HG02610 (cell line): ENCODE results near the gene FHOD3.
A peak's percentile ranks its signal among the peaks of the same experiment; 100 is the strongest.

Experiments used
- ATAC-seq: cut with Tn5 transposase; IDR thresholded peaks from one replicate; pipeline ENCODE4 v1.9.1; 2021; ENCODE audit warnings: mild to moderate bottlenecking, moderate library complexity; ENCODE audit not compliant: unreplicated experiment

FHOD3 gene

DNA sequence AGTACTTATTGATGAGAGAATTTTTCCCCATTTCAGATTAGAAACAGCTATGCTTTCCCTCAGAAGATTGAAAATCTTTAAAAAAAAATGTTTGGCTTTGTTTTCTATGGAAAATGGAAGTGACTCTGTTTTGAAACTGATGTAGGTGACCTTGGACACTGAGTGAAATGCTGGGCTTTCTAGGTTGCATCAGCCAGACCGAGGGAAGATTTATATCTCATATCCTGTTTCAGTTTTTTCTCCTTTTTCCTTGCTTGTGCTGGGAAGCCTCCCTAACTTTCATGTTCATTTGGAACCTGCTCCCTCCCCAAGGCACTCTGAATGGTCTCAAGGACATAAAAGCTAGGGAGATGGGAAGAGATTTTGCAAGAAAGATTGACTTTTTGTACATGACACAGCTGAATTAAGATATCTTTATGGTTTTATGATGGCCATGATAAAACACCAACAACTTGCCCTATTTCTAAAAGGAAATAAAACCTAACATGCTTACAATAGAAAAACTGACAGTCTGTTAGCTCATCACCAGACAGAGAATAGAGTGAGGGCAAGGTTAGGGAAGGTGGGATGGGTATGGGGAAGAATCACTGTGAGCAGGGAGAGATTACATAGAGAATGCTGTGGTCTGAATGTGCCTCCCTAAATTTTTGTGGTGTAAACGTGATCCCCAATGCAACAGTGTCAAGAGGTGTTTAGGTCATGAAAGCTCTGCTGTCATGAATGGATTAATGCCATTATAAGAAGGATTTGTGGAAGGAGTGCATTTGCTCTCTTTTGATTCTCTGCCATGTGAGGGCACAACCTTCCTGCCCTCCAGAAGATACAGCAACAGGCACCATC, 281.6 kb downstream of the FHOD3 start:
- ATAC-seq: no peak

DNA sequence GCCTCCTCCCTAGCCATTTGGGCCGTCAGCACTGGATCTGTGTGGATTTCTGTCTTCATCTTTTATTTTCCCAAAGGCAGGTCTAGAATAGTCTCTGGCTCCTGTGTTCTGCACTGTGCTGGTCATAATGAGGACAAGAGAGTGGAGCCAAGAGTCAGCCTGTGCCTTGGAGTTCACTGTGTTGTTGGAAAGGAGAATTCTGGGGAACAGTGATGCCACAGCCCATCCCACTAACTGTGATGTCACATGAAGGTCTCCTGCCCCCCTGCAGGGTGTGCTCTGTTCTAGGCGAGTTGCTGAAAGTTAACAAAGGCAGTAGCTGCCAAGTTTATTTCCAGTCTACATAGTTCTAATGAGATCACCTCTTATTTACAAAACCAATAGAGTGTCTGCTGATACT, 282.8 kb downstream of the FHOD3 start:
- ATAC-seq: no peak

DNA sequence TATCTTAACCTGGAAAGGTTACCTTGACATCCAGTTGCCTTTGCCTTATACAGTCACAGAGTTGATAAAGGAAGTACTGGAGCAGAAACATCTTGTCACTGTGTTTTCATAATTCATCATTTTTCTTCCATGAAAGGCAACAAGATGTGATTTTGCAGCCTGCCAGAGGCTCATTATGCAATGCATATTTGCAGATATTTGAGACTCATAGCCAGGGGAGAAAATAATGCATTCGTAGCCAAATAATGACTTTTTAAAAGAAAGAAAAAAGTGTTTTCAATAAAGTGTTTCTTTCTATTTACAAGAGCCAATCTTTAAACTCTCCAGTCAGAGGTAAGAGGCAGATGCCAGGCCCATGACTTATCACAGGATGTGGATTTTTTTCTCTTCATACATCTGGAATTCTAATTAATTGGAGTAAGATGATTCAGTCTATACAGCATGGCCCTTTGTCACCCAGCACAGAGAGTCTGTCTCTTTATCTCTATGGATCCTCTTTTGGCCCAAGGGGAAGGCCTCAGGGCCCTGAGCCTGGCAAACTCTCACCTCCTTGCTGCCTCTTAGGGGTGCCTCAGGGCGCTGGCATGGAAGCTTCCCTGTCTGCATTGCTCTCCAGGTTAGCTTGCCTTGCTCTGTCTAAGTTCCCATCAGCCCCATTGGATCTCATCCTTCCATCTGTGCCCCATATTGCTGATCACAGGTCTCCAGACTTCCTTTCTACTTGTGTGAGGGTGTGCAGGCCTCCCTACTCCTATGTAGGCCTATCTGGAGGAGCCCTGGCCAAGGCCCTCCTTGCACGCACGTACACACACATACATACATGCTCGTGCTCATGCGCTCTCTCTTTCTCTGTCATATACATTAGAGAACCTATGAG, 283.6 kb downstream of the FHOD3 start:
- ATAC-seq: no peak

DNA sequence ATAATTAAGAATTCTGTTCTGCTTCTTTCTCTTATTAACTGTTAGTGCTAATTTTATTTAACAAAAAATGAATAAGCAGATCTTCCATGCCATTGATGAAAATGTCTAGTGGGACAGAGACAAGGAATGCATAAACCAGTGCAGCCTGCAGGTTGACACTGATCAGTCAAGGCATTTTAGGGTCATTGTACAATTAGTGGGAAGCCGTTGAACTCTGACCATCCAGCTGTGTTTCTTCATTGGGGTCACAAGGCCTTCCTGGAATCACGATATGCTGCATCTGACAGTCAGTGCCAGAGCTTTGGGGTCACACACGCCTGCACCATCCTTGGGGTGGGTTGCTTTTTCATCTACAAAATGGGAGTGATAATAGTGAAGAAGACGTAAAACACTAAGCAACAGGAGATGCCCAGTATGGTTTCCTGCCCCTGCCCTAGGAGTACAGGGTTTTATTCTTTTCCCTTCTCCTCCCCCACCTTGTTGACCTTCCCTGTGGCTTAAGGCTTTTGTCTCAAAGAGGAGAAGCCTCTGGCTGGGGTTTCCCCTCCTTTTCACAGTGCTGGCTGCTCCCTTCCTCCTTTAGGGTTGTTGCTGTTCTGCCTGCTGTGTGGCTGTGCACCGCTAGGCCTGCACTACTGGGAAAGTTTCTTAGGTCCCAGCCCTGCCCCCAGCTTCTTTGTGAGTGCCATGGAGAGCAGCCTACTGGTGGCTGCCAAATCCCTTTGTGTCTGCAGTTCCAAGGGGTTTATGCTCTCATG, 285.7 kb downstream of the FHOD3 start:
- ATAC-seq: peak; percentile 77

DNA sequence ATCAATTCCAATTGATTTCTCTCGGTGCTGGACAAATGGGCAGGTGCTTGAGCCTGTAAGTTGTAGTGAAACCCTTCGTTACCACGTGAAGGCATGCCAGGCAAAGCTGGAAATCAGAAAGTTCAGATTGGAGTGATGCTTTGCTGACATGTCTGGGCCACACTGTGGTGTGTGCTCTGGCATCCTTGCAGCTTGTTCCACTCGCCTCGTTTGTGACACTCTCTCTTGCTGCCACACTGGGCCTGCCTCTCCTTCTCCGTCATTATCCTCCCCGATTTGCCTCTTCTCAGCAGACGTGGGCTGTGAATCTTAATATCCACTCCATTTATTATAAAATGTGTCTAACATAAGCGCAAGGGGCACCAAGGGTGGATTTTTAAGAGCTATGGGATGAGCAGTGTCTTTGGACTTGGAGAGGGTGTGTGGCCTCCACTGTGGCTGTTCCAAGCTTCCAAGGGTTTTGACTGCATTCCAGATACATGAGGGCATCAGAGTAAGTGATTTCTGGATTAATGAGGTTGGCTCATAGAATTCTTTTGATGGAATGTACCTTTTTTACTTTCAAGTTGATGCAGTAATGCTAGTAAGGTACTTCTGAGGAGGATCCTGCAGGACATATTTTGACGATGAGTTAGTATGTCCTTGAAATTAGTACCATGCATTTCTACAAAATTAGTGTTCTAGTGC, 292.5 kb downstream of the FHOD3 start:
- ATAC-seq: no peak

DNA sequence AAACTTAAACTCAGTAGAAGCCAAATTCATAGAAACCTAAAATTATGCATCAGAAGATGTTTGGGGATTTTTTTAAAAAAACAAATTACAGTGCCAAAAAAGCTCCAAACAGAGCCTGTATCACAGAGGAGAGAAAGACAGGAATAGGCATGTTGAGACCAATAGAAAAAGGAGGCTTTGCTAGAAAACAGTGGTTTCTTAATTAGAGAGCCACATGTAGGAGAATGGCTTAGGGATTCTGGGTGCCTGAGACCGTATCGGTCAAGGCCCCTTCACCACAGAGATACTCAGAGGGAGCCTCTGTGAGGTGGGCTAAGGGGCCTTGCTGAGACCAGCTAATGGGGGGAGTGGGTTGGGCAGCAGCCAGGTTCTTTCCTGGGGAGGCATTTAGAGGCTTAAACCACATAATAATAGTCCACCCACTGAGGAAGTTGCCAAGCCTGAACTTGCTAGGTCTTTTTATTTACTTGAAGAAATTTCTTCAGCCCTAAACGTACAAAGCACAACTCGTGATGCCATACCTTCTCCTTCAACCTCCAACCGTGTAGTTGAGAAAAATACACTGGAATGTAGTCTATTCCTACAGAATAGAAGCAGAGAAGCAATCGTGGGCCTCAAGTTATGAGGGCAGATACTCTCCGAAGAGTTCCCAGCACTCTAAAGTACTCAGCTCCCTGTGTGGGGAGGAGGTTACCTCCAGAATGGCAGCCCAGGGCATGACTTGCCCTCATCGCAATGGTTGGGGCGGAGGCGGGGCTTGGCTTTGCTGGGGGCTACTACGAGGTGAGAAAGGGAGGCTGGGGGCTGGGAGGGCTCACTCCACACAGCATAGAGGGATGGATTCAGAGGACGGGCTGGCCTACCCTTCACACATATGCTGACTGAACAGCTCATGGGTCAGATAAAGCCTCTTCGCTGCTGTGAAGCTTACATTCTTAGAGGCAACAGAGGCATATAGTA, 293.4 kb downstream of the FHOD3 start:
- ATAC-seq: no peak

DNA sequence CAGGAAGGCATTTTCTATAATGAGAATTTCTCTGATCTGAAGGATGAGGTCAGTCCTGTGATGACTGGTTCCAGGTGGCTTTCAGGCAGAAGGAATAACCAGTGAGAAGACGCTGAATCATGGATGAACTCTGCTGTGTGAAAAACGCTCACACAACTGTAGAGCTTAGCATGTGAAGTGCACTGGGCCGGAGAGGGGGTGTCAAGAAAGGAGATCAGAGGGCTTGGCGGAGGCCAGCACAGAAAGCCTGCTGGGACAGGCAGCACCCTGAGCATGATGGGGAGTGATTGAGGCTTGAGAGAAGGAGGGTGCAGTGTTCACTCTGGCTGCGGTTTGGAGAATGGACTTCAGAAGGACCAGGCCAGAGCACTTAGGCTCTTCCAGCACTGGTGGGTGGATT, 294.8 kb downstream of the FHOD3 start:
- no peak for ATAC-seq

DNA sequence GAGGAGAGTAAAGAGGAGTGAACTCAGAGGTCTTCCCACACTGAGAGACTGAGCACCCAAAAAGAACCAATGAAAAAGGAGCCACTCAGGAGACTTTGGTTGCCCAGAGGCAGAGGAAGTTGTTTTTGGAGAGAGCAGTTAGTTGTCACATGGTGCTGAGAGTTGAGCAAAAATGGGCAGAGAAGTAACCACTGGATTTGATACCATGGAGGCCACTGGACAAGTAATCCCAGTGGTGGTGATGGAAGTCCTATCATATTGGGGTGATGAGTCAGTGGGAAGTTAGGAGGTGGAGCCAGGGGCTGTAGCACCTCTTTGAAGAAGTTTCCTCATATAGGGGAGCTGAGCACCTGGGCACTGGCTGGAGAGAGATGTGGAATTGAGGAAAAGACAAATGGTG, 295.5 kb downstream of the FHOD3 start:
- ATAC-seq: no peak

DNA sequence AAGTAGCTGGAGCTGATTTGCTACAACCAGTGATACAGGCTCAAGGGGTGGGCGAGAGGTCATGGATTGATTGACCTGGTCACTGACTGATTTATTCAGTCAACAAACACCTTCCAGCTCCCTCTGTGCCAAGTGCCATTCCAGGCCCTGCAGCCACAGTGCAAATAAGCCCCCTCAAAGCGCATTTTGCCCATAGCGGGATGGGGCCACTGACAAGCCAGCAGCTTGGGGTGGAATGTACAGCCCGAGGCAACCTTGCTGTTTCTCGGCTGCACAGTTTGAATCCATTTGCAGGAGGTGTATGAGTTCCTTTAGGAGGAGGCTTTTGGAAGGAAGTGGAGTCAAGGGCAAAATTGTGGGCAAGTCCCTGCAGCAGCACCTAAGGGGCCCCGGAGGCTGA, 296.1 kb downstream of the FHOD3 start:
- ATAC-seq: no peak

DNA sequence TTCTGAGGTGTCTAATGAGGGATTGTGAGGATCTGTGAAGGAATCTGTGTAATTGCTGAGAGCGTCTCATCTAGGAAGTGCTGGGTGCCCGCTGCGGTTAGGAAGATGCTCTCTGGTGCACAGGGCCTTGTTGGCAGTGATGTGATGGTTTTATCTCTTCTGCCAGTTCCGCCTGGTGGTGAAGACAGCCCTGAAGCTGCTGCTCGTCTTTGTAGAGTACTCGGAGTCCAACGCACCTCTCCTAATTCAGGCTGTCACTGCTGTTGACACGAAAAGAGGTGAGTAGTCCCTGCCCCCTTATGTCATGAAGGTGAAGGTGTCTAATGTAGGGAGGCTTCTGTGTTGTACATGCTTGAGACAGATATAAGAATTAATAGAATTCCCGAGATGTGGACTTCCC, 297.1 kb downstream of the FHOD3 start:
- no peak for ATAC-seq

DNA sequence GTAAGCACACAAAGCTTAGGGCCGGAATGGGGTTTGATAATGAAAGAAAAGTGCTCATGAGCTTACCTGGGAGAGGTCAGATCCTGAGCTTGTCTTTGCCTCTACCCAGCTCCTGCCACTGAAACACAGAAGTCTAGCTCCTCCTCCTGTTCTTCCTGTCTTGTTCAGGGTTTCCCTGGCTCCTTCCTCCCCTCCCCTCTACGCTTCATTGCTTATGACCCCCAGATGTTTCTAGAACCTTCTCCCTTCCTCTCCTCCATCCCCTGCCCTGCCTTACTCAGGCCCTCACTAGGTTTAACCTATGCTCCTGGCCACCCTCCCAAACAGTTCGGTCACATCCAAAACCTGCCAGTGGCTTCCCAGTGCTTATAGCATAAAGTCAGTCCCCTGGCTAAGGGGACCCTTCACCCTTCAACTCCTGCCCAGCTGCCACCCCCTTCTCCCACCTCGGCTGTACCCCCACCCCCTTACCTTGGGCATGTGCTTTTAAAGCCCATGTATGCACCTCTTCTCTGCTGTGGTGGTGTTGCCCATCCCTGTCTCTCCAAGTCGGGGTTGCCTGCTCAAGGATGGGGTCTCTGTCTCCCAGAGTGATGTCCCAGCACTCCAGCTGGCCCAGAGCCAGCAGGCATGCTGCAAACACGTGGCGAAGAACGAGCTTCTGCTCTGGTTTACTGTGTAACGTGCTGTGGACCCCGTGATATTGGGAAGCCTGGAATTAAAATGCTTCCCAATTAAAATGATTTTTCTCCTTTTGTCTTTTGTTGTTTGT, 297.7 kb downstream of the FHOD3 start:
- no peak for ATAC-seq

DNA sequence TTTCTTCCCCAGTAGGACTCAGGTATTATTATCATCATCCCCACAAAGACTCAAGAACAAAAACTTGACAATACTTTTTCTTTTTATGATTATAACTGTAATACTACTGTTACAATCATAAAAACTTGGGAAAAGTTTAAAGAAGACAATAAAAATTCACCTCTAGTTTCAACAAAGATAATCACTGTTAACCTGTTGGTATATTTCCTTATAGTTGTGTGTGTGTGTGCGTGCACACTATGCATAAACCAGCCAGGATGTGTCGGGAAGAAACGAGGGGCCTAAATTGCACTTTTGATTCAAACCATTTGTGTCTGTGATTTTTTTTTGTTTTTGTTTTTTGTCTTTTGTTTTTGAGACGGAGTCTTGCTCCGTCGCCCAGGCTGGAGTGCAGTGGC, 298.3 kb downstream of the FHOD3 start:
- ATAC-seq: no peak

DNA sequence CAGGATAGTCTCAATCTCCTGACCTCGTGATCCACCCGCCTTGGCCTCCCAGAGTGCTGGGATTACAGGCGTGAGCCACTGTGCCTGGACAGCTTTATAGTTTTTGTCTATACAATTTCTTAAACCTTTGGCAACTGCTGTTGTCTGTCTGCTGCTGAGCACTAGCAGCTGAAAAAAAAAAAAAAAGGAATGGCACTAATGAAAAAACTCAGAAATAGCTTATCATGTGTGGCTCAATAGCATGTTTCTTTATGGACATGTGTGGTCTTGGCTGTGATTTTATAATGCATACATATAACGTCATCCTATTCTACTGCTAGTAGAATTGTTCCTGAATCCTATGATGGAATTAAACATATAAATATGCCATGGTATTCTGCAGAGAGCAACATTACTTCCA, 300.1 kb downstream of the FHOD3 start:
- no peak for ATAC-seq

DNA sequence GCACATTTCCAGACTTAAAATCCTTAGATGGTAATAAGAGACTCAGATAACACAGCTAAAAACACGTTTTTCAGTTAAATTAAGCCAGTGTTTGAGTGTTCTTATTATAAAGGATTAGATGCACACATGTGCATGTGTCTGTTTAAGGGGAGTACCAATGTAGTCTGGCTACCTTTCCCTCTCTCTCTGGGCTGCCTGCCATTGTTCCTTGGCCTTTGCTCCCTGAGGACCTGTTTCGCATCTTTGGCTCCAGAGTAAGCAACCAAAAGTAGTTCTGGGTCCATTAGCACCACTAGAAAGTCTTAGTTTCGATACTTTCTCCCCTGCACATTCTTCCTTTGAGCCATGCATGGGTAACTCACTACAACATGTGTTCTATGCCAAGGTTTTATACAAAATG, 303.0 kb downstream of the FHOD3 start:
- ATAC-seq: no peak

DNA sequence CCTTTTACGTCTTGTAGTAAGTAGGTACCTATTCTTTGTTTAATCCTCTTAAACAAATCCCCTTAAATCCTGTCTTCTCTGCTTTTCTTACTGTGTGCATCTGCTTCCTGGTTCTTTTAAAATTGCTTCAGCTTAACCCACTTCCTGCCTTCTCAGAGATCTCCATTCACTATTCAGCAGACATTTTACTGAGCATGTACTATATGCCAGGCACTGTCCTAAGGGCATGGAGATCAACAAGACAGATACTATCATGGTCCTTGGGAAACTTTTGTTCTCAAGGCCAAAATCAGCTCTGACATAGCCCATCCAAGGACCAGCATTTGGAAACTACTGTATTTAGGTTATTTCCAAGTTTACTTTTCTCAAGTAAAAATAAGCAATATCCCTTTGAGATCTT, 303.8 kb downstream of the FHOD3 start:
- ATAC-seq: no peak

DNA sequence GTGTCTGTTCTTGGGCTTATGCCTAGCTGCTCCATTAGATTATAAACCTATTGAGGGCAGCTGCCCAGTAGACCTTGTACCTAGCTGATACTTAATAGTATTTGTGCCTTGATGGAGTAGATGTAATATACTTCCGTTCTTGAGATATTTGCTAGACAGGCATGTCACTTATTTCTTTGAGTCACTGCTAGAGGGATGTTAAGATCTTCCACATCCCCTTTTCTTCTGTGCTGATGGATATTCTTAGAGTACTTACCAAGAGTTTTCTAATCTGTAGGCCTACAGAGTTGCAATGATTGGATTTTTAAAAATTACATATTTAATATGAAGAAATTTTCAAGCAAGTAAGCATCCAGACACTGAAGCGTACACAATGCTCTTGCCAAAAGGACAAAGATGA, 304.6 kb downstream of the FHOD3 start:
- no peak for ATAC-seq

DNA sequence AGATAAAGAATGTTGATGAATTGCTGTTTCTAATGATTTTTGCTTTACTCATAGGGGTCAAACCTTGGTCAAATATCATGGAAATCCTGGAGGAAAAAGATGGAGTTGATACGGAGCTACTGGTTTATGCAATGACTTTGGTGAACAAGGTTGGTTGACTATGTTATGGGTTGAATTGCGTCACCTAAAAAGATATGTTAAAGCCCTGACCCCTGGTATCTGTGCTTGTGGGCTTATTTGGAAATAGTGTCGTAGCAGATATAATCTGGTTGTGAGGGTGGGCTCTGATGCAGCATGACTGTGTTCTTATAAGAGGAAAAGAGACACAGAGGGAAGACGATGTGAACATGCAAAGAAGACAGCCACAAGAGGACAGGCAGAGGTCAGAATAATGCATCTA, 305.1 kb downstream of the FHOD3 start:
- no peak for ATAC-seq

DNA sequence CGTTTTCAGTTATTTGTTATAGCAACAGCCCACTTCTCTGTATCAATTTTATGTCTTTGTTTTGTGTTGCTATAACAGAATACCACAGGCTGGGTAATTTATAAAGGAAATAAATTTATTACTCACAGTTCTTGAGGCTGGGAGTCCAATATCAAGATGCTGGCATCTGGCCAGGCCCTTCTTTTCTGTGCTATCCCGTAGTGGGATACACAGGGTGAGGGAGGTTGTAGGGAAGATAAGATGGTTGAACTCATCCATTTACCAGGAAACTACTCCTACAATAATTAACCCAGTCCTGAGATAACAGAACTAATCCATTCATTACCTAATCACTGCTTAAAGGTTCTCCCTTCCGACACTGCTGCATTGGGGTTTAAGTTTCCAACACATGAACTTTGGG, 310.6 kb downstream of the FHOD3 start:
- no peak for ATAC-seq

DNA sequence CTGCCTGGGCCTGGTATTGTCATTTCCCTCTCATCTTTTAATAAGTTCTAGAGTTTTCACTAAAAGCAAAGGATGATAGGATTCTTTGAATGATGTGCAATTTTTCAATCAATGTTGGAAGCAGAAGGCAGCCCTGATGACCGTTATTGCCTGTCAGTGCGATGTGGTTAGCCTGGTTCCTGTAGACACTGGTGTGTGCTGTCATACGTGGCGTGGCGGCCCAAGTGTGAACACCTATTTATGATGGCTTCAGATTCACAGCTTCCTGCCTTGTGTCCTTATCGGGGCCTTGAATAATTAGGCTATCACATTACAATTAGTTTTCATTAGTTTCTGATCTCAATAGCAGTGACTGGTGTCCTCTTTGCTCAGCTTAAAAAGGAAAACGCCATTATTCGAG, 312.7 kb downstream of the FHOD3 start:
- ATAC-seq: no peak
